Measurements from ENCODE around the gene IQGAP3.

Gene IQGAP3

DNA sequence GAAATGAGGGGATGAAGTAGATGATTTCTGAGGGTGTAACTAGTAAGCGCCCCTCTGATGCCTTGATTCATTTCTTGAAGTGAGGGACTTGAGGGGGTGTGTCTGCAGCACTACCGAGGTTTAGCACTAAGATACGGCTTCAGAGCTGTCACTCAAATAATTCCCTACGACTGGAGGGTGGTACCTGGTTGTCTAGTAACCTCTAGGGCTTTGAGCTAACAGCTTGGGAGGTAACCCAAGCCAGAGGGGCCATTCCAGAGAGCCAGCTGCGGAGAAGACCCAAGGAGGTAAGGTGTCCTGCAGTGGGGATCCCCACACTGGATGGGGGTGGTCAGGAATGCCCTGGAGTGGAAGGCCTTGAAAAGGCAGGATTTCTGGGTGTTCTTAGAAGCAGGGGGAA is 7.1 kb upstream of the IQGAP3 start, which contains the start of gene TTC24:
TTC24 (plus strand) TSS at position 252 of the 400 bp plus-strand sequence. CDS start 1,642 bp downstream, outside the sequence.
- no peak within 1 kb of the TSS for H3K4me3 ChIP-seq
- no peak for TF ChIP-seq CTCF (IDR thresholded peaks at IDR 0.05)
- no peak within 1 kb of the TSS for H3K27ac ChIP-seq
- no peak for DNase-seq (ENCODE audit: low spot score)

GRCh38 chr1:156578055-156578454 is 5.7 kb upstream of the IQGAP3 start:
- no peak for DNase-seq (ENCODE audit: low spot score)
- TF ChIP-seq CTCF (IDR thresholded peaks at IDR 0.05) = no peak
- Histone ChIP-seq H3K27ac (no peak overlapping the region), H3K4me3 (no peak overlapping the region)

GRCh38 chr1:156577550-156577949 is 5.2 kb upstream of the IQGAP3 start:
- H3K27ac ChIP-seq = no peak overlapping the region
- no peak for DNase-seq (ENCODE audit: low spot score)

GRCh38 chr1:156574039-156574633 is 1.8 kb upstream of the IQGAP3 start:
- no peak for DNase-seq (ENCODE audit: low spot score)
- Histone ChIP-seq H3K27ac (no peak overlapping the region), H3K4me3 (no peak overlapping the region)
- no peak for TF ChIP-seq CTCF (IDR thresholded peaks at IDR 0.05)

More at GRCh38 chr1:156577550-156577949, 5.2 kb upstream of the IQGAP3 start:
- no peak for TF ChIP-seq CTCF (IDR thresholded peaks at IDR 0.05)
- H3K4me3 ChIP-seq = no peak overlapping the region

DNA sequence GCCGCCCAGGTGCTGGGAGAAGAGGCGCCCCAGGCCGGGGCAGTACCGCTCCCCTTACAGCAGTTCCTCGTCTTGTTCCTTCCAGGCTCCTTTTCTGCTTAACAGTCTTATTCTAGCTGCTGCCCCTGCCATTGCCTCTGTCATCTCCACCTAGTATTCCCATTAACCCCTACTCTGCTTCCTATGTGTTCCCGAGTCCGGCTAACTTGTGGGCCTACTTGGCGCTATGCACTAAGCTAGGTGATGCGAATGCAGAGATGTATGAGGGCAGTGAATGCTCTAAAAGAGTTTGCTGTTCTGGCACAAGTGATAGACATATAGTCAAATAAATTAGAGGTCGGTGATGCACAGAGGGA is 276 bp upstream of the IQGAP3 start:
- no peak for DNase-seq (ENCODE audit: low spot score)
- H3K4me3 ChIP-seq = peak overlapping the region; percentile 66
- no peak for TF ChIP-seq CTCF (IDR thresholded peaks at IDR 0.05)
- H3K27ac ChIP-seq = no peak overlapping the region

DNA sequence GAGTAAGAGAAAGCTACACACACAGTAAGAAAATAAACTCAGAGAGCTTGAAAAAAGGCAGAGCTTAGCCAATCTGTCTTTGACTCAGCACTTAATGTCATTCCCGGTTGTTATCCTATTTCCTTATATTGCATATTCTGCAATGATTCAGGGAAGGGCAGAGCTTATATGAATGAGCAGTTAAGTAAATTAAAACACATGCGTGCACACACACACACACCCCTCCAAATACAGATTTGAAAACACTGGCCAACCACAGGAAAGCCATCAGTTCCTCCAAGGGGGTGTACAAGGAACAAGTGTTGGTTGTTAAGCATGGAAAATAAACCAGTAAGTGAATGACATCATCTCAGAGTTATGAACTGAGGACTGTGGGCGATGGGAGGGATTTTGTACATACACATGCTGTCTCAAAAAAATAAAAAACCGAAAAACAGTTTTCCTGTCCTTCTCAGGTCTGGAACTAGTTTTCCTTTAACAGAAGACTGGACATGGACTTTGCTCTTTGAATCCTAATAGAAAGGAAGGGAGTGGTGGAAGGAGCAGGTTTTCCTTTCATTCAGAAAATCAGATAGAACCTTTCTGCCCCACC is 1.0 kb downstream of the IQGAP3 start:
- DNase-seq (ENCODE audit: low spot score) = no peak
- TF ChIP-seq CTCF (IDR thresholded peaks at IDR 0.05) = no peak
- Histone ChIP-seq H3K27ac (no peak overlapping the region), H3K4me3 (no peak overlapping the region)

GRCh38 chr1:156566436-156566835 is 5.9 kb downstream of the IQGAP3 start:
- Histone ChIP-seq H3K4me3 (no peak overlapping the region), H3K27ac (no peak overlapping the region)
- no peak for DNase-seq (ENCODE audit: low spot score)
- TF ChIP-seq CTCF (IDR thresholded peaks at IDR 0.05) = no peak

All from coronary artery (tissue), 2 donors.